SKM-1 treated with dmso at 0.1 percent for 144 hours (cell line): ENCODE measurements around the gene ENTPD2.

Source experiments
- DNase-seq: peaks from one replicate; lab custom pipeline; 2025; ENCODE audit not compliant: unreplicated experiment; lab: John Stamatoyannopoulos, UW

The ENTPD2 gene

GRCh38 chr9:137031904-137032640 is 21.8 kb downstream of the ENTPD2 start, which contains the start of gene FUT7:
FUT7 (minus strand) TSS chr9:137032088; CDS start chr9:137031991, 97 bp downstream.
- peak; percentile 51 for DNase-seq

DNA sequence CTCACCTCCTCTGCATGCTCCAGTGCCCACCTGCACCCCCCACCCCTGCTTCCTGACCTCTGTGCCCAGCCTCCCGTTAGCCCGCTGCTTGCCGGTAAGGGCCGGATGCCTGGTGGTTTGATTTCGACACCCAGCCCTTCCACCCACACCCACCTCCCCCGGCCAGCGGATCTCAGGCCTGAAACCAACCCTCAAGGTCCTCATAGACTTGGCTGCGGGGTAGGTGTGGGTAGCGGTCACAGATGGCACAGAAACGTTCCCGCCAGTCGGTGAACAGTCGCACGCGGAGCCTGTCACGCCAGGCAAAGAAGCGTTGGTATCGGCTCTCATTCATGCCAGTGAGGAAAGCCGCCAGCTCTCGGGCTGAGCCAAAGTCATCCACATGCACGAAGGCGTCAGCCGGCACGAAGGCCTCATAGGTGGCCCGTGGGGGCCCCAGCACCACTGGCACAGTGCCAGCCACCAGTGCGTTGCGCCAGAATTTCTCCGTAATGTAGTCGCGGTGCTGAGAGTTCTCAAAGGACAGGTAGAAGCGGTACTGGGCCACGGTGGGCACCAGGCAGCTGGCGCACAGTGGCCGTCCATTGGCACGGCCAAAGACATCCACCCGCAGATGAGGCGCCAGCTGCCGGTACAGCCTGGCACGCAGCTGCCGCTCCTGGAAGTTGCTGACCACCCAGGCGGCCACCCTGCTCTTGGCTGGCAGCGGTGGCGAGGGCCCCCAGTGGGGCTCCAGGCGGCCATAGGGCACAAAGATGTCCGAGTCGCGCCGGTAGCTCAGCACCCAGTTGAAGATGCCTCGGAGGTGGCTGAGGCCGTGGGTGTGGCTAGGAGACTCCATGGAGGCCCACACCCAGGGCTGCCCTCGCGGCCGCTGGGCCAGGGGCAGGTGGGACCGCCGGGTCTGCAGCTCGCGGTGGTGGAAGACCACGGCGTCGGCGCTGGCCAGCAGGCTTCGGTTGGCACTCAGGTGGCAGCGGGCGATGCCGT is 23.0 kb downstream of the ENTPD2 start:
- DNase-seq = peak; percentile 84

GRCh38 chr9:137030006-137030405 is 23.9 kb downstream of the ENTPD2 start:
- peak; percentile 26 for DNase-seq

DNA sequence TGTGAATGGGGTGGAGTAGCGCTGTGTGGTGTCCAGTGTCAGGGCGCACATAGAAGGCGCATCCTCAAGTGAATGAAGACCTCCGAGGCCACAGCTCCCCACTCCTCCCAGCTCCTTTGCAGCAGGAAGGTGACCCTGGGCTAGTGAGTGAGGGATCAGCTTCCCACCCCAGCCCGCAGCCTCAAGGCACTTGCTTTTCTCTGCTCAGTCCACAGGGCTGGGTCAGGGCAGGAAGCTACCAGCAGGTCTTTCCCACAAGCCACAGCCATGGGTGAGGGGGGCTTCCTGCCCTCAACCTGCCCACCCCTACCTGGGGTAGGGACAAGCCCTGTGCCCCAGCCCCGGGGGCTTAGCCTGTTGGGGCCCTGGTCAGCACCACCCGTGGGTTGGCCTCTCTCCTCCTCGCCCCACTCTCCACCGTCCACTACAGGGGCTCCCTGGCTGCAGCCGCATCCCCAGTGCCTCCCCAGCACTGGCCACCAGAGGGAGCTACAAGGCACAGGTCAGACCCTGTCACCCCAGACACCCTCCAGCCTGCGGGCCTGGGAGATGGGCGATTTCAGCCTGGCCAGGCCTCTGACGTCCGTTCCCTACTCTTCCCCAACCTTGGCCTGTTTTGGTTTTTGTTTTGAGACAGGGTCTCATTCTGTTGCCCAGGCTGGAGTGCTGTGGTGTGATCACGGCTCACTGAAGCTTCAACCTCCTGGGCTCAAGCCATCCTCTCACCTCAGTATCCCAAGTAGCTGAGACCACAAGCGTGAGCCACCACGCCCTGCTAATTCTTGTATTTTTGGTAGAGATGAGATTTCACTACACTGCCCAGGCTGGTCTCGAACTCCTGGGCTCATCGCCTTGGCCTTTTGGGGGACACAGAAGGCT is 24.6 kb downstream of the ENTPD2 start:
- peak; percentile 56 for DNase-seq

DNA sequence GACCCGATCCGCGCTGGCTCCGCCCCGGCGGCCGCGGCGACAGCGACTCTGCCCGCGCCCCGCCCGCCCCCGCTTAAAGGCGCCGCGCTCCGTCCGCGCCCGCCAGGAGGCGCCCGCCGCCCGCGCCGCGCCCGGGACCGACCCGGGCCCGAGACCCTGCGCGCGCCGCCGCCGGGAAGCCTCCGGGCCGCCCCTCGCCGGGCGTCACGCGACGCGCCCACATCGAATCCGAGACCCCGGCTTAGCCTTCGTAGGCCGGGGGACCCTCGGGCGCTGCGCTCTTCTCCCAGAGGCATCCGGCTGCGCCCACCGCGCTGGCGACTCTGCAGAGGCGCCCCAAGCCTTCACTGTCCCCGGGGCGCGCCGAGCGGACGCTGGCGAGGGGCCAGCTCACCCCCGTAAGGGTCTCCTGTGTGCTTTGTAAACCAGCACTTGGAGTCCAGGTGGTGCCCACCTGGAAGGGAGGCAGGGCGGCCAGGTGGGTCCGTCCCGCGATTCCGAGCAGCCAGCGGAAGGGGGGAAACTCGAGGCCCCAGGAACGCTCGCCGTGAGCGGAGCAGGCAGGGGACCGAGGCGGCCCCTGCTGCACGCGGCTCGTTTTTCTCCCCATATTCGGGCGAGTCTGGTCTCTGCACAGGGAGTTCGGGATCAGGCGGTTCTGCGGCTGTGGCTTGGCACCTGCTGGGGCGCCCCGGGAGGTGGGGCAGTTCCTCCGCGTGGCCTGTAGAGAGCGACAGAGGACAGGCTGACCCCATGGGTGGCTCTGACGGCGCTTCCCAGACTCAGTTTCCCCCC is 25.4 kb downstream of the ENTPD2 start:
- peak; percentile 40 for DNase-seq

DNA sequence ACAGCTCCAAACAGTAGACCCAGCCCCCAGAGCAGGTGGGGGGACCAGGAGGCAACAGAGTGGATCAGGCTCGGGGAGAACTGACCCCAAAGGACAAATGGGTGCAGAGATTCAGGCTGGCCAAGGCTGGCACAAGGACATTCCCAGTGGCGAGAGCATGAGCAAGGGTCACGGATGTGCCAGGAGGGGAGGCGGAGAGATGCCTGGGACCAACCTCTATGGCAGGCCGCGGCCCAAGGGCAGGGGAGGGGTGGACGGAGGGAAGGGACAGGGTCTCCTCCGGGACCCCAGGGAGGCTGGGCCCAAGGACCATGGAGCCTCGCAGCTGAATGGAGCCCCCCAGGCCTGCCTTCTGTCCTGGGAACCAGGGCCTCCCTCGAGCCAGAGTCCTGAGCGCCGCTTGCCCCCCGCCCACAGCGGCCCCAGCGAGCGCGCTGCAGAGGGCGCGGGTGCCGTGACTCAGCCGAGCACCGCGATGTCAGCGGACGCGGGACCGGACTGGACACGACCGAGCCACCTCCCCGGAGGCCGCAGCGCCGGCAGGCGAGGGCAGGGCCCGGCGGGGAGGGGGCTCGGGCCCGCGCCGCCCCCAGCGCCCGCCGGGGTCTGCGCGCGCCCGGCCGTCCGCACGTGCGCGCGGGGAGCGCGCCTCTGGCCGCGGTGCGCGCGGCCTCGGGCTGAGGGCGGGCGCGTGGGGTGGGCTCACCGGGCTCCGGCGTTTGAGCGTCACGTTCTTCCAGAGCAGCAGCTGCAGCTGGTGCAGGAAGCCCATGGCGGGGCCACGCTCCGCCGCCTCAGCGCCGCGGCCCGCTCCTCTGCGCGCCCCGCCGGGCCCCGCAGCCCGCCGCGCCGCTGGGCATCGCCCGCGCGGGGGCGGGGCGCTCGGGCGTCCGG is 26.2 kb downstream of the ENTPD2 start, which contains the start of gene ABCA2:
Gene ABCA2, minus strand, starts transcription at position 869 of the 894 bp plus-strand sequence. Its CDS starts 97 bp downstream, at position 772.
- no peak for DNase-seq

GRCh38 chr9:137026828-137027227 is 27.0 kb downstream of the ENTPD2 start:
- no peak for DNase-seq

- no peak for DNase-seq
These were observed 27.5 kb downstream of the ENTPD2 start for GRCh38 chr9:137026384-137026783.

DNA sequence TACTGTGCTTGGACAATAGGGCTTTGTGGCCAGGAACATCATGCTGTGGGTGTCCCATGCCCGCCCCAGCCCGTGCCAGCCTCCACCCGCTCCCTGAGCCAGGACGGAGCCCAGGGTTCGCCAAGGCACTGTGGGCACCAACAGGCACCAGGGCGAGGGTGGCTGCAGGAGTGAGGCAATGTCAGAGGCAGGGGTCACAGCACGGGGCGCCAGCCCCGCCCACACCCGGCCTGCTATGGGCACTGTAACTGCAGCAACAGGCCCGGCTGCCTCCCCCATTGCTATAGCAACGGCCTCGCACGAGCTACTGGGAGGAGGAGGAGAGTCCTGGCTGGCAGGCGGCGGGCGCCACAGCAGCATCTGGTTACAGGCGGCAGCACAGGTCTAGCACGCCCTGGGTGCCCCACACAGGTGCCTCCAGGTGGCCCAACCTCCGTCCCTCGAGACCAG is 28.3 kb downstream of the ENTPD2 start:
- no peak for DNase-seq

DNA sequence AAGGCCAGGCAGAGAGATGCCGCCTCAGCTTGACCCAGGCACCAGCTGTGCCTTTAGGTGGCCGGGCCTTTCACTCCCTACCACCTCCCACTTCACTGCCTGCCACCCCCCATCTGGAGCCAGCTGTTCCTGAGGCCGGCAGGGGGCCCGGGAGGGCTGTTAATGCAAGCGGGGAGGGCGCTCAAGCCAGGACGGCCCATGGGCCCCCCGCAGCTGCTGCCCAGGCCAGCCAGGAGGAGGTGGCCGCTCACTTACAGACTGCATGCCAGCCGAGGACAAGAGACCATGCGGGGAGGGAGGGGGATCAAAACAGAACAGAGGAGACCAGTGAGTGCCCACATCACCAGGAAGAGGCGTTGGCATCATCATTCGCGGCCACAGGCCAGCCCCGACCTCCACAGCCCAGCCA is 30.3 kb downstream of the ENTPD2 start:
- no peak for DNase-seq

DNA sequence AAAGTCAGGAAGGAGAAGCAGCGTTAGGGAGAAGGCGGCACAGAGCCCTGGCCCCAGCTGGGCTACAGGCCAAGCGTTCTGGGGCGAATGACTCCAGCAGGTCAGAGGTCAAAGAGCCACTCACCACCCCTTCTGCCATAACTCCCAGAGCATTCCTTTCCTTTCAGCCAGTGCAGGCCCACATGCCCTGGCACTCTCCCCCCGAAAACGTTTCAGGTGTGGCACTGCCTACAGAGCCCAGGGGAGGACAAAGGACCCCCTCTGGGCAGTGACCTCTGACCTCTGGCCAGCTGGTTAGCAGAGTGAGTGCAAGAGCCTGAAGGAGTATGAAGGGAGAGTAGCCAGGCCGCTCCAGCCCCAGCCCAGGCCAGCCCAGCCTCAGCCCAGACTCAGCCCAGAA is 30.7 kb downstream of the ENTPD2 start:
- DNase-seq = no peak

DNA sequence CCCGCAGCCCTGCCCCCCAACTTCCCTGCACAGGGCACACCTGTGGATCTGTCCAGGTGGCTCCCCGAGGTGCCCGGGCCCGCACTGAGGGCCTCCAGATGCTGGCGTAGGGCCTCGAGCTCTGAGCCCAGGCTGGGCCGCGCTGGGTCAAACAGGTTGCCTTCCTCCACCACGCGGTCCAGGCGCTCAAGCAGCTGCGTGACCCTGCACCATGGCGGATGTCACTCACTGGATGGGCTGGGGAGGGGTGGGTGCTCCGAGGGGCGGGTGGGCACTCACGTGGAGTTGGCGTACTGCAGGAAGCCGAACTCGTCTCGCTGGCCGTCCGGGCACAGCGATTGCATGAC is 31.2 kb downstream of the ENTPD2 start:
- DNase-seq = no peak

- DNase-seq = peak; percentile 78
These were observed 31.7 kb downstream of the ENTPD2 start for GRCh38 chr9:137021979-137022661.

DNA sequence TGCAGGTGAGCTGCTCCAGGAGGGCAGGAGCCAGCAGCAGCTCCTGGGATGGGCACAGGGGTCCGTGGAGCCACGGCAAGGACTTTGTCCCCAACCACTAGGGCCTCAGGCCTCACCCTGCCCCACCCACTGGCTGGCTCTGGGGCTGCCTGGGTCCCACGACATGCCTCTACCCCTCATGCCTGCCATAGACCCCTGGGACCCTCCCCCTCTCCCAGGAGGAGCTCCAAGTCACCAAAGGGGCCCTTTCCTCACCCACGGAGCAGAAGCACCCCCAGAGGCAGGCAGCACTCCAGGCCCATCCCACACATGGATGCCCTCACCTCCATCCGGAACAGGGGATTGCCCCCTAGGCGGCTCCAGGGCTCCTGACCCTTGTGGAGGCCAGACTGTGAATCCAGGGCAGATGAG is 32.3 kb downstream of the ENTPD2 start:
- DNase-seq = no peak

- no peak for DNase-seq
These were observed 32.9 kb downstream of the ENTPD2 start for GRCh38 chr9:137020771-137021567.

GRCh38 chr9:137019891-137020683 is 33.8 kb downstream of the ENTPD2 start:
- DNase-seq = no peak
